Measurements from ENCODE around the gene CCL27. TPM values are rescaled to one million over a fixed set of nuclear protein-coding genes. Genes with fewer than 3 reads are reported as not detected.

CCL27 gene
- total RNA-seq, 2 donors from 2014 or later: not detected

DNA sequence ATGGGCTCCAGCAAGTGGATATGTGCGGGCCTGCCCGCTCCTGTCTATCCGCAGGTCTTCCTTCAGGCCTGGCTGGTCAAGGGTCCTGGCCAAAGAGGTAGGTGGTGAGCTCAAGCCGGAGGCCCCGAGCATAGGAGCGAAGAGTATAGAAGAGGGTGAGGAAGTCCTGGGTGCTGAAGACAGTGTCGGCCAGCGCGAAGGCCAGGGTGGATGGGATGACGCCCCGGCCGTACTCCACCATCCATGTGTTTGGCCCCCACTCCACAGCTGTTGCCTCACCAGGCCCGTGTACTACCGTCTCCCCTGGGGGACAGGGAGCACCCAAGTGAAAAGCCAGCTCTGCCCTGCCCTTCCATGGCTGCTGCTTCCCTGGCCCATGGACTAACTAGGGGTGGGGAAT lies 26.9 kb downstream of the CCL27 start:
- DNase-seq (ENCODE audit: low spot score) (no peak), ATAC-seq (ENCODE audit: insufficient number of reproducible peaks, low FRiP score, low read depth) (no peak)
- no peak overlapping the region for H3K27ac ChIP-seq
- H3K4me3 ChIP-seq: no peak overlapping the region
- no peaks in the 10 kb centered on the region for H3K36me3 ChIP-seq
- peaks cover 11 to 30% of the 10 kb centered on the region in 2 donors for H3K4me1 ChIP-seq (ENCODE audit: control insufficient read depth in 1 of 2, low read depth in 2 of 2)
- H3K9me3 ChIP-seq: no peaks in the 10 kb centered on the region
- no peak for TF ChIP-seq CTCF (IDR thresholded peaks at IDR 0.05)
- H3K27me3 ChIP-seq (replicated peaks; ENCODE audit: insufficient read depth): no peaks in the 10 kb centered on the region

DNA sequence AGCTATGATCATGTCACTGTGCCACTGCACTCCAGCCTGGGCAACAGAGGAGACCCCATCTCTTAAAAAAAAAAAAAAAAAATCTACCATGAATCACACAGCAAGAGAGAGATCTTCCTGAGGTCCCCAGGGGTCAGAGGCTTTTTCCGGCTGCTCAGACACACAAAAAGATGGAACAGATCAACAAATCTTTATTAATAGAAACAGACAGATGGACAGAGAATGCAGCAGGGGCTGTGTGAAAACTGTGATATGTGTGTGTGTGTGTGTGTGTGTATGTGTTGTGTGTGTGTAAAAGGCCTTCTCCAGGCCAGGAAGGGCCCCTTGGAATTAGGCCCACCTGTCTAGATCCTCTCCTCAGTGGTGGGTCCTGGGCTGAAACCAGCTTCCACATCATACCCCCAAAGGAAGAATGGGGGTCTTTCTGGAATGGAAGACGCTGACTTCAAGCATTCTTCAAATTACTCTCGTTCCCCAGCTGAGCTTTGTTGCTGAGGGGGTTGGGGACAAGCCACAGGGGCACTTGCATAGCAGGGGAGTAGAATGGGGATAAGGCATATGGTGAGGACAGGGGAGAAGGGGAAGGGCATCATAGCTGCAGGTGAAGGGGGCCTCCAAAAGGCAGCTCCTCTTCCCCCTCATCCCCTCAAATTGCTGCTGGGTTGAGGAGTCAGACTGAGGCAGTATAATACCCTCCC lies 27.8 kb downstream of the CCL27 start:
- Histone ChIP-seq H3K36me3 (no peaks in the 10 kb centered on the region), H3K27me3 (replicated peaks; ENCODE audit: insufficient read depth) (peaks cover 3% of the 10 kb centered on the region), H3K27ac (no peak overlapping the region), H3K4me1 (ENCODE audit: control insufficient read depth in 1 of 2, low read depth in 2 of 2) (peaks cover 11 to 30% of the 10 kb centered on the region in 2 donors), H3K9me3 (no peaks in the 10 kb centered on the region), H3K4me3 (no peak overlapping the region)
- no peak for DNase-seq (ENCODE audit: low spot score)
- TF ChIP-seq CTCF (IDR thresholded peaks at IDR 0.05): no peak
- no peak for ATAC-seq (ENCODE audit: insufficient number of reproducible peaks, low FRiP score, low read depth)

GRCh38 chr9:34633851-34634550 lies 28.5 kb downstream of the CCL27 start:
- Histone ChIP-seq H3K27ac (no peak overlapping the region), H3K36me3 (no peaks in the 10 kb centered on the region), H3K9me3 (no peaks in the 10 kb centered on the region), H3K27me3 (replicated peaks; ENCODE audit: insufficient read depth) (peaks cover 8% of the 10 kb centered on the region), H3K4me3 (no peak overlapping the region), H3K4me1 (ENCODE audit: control insufficient read depth in 1 of 2, low read depth in 2 of 2) (peaks cover 11 to 35% of the 10 kb centered on the region in 2 donors)
- no peak for DNase-seq (ENCODE audit: low spot score)
- peak; percentile 84 for TF ChIP-seq CTCF (IDR thresholded peaks at IDR 0.05)
- no peak for ATAC-seq (ENCODE audit: insufficient number of reproducible peaks, low FRiP score, low read depth)

DNA sequence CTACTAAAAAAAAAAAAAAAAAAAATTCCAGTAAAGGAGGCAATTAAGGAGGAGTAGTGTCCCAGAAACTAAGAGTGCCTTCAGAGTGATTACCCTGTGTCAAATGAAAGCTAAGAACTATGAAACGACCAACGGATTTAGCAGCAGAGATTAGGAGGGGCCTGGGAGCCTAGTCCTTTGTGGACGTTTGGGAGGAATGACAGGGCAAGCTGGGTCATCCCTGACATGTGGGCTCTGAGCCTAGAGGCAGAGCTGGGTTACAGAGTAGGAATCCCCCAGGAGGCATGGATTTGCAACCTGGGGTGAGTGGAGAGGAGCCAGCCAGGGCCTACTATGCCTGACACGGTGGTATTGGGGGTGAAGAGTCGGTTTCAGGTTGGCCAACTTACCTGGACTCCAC lies 29.3 kb downstream of the CCL27 start:
- H3K36me3 ChIP-seq: no peaks in the 10 kb centered on the region
- no peak for TF ChIP-seq CTCF (IDR thresholded peaks at IDR 0.05)
- peaks cover 8% of the 10 kb centered on the region for H3K27me3 ChIP-seq (replicated peaks; ENCODE audit: insufficient read depth)
- H3K27ac ChIP-seq: no peak overlapping the region
- DNase-seq (ENCODE audit: low spot score) (no peak), ATAC-seq (ENCODE audit: insufficient number of reproducible peaks, low FRiP score, low read depth) (no peak)
- peaks cover 7 to 38% of the 10 kb centered on the region in 2 donors for H3K4me1 ChIP-seq (ENCODE audit: control insufficient read depth in 1 of 2, low read depth in 2 of 2)
- no peak overlapping the region for H3K4me3 ChIP-seq
- no peaks in the 10 kb centered on the region for H3K9me3 ChIP-seq

GRCh38 chr9:34630402-34631154 lies 31.9 kb downstream of the CCL27 start:
- Histone ChIP-seq H3K27me3 (replicated peaks; ENCODE audit: insufficient read depth) (peaks cover 13% of the 10 kb centered on the region), H3K27ac (no peak overlapping the region), H3K4me3 (no peak overlapping the region), H3K36me3 (no peaks in the 10 kb centered on the region), H3K9me3 (no peaks in the 10 kb centered on the region), H3K4me1 (ENCODE audit: control insufficient read depth in 1 of 2, low read depth in 2 of 2) (peaks cover 0 to 23% of the 10 kb centered on the region in 2 donors)
- no peak for TF ChIP-seq CTCF (IDR thresholded peaks at IDR 0.05)
- ATAC-seq (ENCODE audit: insufficient number of reproducible peaks, low FRiP score, low read depth): no peak
- no peak for DNase-seq (ENCODE audit: low spot score)

Data from thoracic aorta (tissue), 2 donors.